Smooth muscle cell (in vitro differentiated cells): ENCODE measurements around the gene NOC2L. TPM values are rescaled to one million over a fixed set of nuclear protein-coding genes. Genes with fewer than 3 reads are reported as not detected.

Experiments
- DNase-seq: peaks from one replicate; lab custom pipeline; 2025; ENCODE audit not compliant: unreplicated experiment; lab: John Stamatoyannopoulos, UW
- H2AFZ ChIP-seq: fragments of 200-600 bp; sonication (generic); 2 replicates; pipeline ENCODE4 v1.6.0; 2016; ENCODE audit warnings: antibody characterized with exemption, low read depth, mild to moderate bottlenecking
- H3F3A ChIP-seq: fragments of 200-600 bp; sonication (generic); 2 replicates; pipeline ENCODE4 v1.6.0; 2017; ENCODE audit warnings: antibody characterized with exemption, low read depth
- H3K27ac ChIP-seq: fragments of 200-600 bp; sonication (generic); 2 replicates; pipeline ENCODE4 v1.5.1; 2016; ENCODE audit warnings: low read depth, mild to moderate bottlenecking
- H3K27me3 ChIP-seq: fragments of 200-600 bp; sonication (generic); 2 replicates; pipeline ENCODE4 v1.6.1; 2016; ENCODE audit warnings: low read depth, mild to moderate bottlenecking
- H3K36me3 ChIP-seq: fragments of 200-600 bp; sonication (generic); 2 replicates; pipeline ENCODE4 v1.5.1; 2016; ENCODE audit warnings: low read depth
- H3K4me1 ChIP-seq: fragments of 200-600 bp; sonication (generic); 2 replicates; pipeline ENCODE4 v1.5.1; 2016; ENCODE audit warnings: low read depth
- H3K4me2 ChIP-seq: fragments of 200-600 bp; sonication (generic); 2 replicates; pipeline ENCODE4 v1.6.0; 2016; ENCODE audit warnings: mild to moderate bottlenecking
- H3K4me3 ChIP-seq: fragments of 200-600 bp; sonication (generic); 2 replicates; pipeline ENCODE4 v1.5.1; 2016; ENCODE audit warnings: mild to moderate bottlenecking
- H3K79me2 ChIP-seq: fragments of 200-600 bp; sonication (generic); 2 replicates; pipeline ENCODE4 v1.6.0; 2016; ENCODE audit warnings: low read depth, mild to moderate bottlenecking
- H3K9ac ChIP-seq: fragments of 200-600 bp; sonication (generic); 2 replicates; pipeline ENCODE4 v1.6.0; 2016; ENCODE audit warnings: low read depth
- H3K9me3 ChIP-seq: fragments of 200-600 bp; sonication (generic); replicated peaks from 2 replicates; pipeline ENCODE4 v1.5.1; 2016; ENCODE audit warnings: low read depth
- H4K20me1 ChIP-seq: fragments of 200-600 bp; sonication (generic); 2 replicates; pipeline ENCODE4 v1.6.0; 2016; ENCODE audit warnings: low read depth
- CTCF ChIP-seq: fragments of 200-600 bp; sonication (generic); IDR thresholded peaks from 2 replicates; pipeline ENCODE4 v1.5.1; 2017; ENCODE audit warnings: borderline replicate concordance, mild to moderate bottlenecking, antibody characterized with exemption; ENCODE audit not compliant: insufficient read depth, poor library complexity, severe bottlenecking
- WGBS: methylation state at CpG from one replicate; pipeline ENCODE4 v1.1.7; 2016; ENCODE audit warnings: low lambda C conversion rate; 5-methylcytosine and 5-hydroxymethylcytosine counted together
- polyA plus RNA-seq: library from polyadenylated mRNA; unstranded; fragments of >200 nt; fragmentation: Nextera tagmentation; extraction: Ambion mirVana; gene quantifications from 2 replicates; pipeline ENCODE4 v1.2.1, GENCODE V29; 2016
- total RNA-seq: library from RNA; depleted of rRNA; stranded (reverse); fragments of >200 nt; gene quantifications from 2 replicates; pipeline ENCODE4 v1.2.3, GENCODE V29; 2014

The NOC2L gene
- total and polyA plus RNA-seq, 2 experiments from 2014 or later = 38.9 to 64.0 TPM

- H4K20me1 ChIP-seq = no peaks in the 10 kb centered on the region
- H3K36me3 ChIP-seq = no peaks in the 10 kb centered on the region
- TF ChIP-seq CTCF = no peak
- H3K4me2 ChIP-seq = no peak overlapping the region
- H3K27ac ChIP-seq = no peak overlapping the region
- no peak overlapping the region for H2AFZ ChIP-seq
- H3K9me3 ChIP-seq = no peaks in the 10 kb centered on the region
- 90% methylated on average over 16 of the region's 16 CpGs for WGBS
- H3K4me3 ChIP-seq = no peak overlapping the region
- H3K79me2 ChIP-seq = no peaks in the 10 kb centered on the region
- no peak for DNase-seq
- H3K4me1 ChIP-seq = no peaks in the 10 kb centered on the region
- H3K9ac ChIP-seq = no peak overlapping the region
- H3K27me3 ChIP-seq = no peaks in the 10 kb centered on the region
- no peaks in the 10 kb centered on the region for H3F3A ChIP-seq
Observed at GRCh38 chr1:913491-914130, 45.4 kb downstream of the NOC2L start.

- Histone ChIP-seq H3F3A (no peaks in the 10 kb centered on the region), H3K36me3 (no peaks in the 10 kb centered on the region), H3K4me3 (no peak overlapping the region), H3K4me1 (no peaks in the 10 kb centered on the region), H3K79me2 (no peaks in the 10 kb centered on the region), H3K9ac (no peak overlapping the region), H3K27me3 (no peaks in the 10 kb centered on the region), H2AFZ (no peak overlapping the region), H3K4me2 (no peak overlapping the region), H3K27ac (no peak overlapping the region), H4K20me1 (no peaks in the 10 kb centered on the region), H3K9me3 (no peaks in the 10 kb centered on the region)
- DNase-seq = no peak
- peak; percentile 12 for TF ChIP-seq CTCF
- 63% methylated on average over 24 of the region's 24 CpGs for WGBS
Observed at GRCh38 chr1:912740-913301, 46.2 kb downstream of the NOC2L start.

GRCh38 chr1:911875-912739 is 46.9 kb downstream of the NOC2L start:
- 86% methylated on average over 15 of the region's 15 CpGs for WGBS

More at GRCh38 chr1:911875-912739, 46.9 kb downstream of the NOC2L start:
- TF ChIP-seq CTCF = no peak
- H3K79me2 ChIP-seq = no peaks in the 10 kb centered on the region
- no peaks in the 10 kb centered on the region for H3K36me3 ChIP-seq
- H2AFZ ChIP-seq = no peak overlapping the region
- no peaks in the 10 kb centered on the region for H3K9me3 ChIP-seq
- no peaks in the 10 kb centered on the region for H3K27me3 ChIP-seq
- no peaks in the 10 kb centered on the region for H3F3A ChIP-seq
- H3K4me1 ChIP-seq = no peaks in the 10 kb centered on the region
- H3K9ac ChIP-seq = no peak overlapping the region
- H4K20me1 ChIP-seq = no peaks in the 10 kb centered on the region
- DNase-seq = no peak
- no peak overlapping the region for H3K4me2 ChIP-seq
- no peak overlapping the region for H3K27ac ChIP-seq
- H3K4me3 ChIP-seq = no peak overlapping the region
